Esophagus squamous epithelium (tissue), 5 donors: Measurements from ENCODE around the gene UBE2R2. TPM values are rescaled to one million over a fixed set of nuclear protein-coding genes. Genes with fewer than 3 reads are reported as not detected.
"Not testable (repeated sequence)": the region's sequence is repeated elsewhere in the genome, so short reads cannot be mapped to it uniquely, and the experiment has no call there.

ENCODE experiments used
- DNase-seq: peaks from one replicate; lab custom pipeline; 2025; lab: John Stamatoyannopoulos, UW
- H3K27ac ChIP-seq, 4 donors: fragments of 200-600 bp; sonication (generic); one replicate each; pipeline ENCODE4 v1.5.1; 2016 to 2019; ENCODE audit warnings: mild to moderate bottlenecking in 1 of 4
- H3K27me3 ChIP-seq, 4 donors: fragments of 200-600 bp; sonication (generic); 1 replicate in 3 of 4; 2 replicates in 1 of 4; pipeline versions ENCODE4 v1.5.1 to v1.6.0; 2017 to 2021; ENCODE audit warnings: antibody characterized with exemption in 1 of 4
- H3K36me3 ChIP-seq, 3 donors: fragments of 200-600 bp; sonication (generic); one replicate each; pipeline ENCODE4 v1.5.1; 2016 to 2019
- H3K4me1 ChIP-seq, 3 donors: fragments of 200-600 bp; sonication (generic); one replicate each; pipeline ENCODE4 v1.5.1; 2017 to 2019
- H3K4me3 ChIP-seq, 4 donors: fragments of 200-600 bp; sonication (generic); 1 replicate in 3 of 4; 2 replicates in 1 of 4; pipeline ENCODE4 v1.5.1; 2016 to 2019; ENCODE audit warnings: mild to moderate bottlenecking in 2 of 4, moderate library complexity in 1 of 4
- H3K9me3 ChIP-seq, 3 donors: fragments of 200-600 bp; sonication (generic); one replicate each; pipeline ENCODE4 v1.5.1; 2016 to 2019
- CTCF ChIP-seq, 6 experiments: fragments of 450-650 bp in 4 of 6; fragments of 200-600 bp in 2 of 6; sonication (generic) in 2 of 6; IDR thresholded peaks; one replicate each; pipeline ENCODE4 v1.5.1; 2016 to 2019; ENCODE audit warnings: antibody characterized with exemption in 6 of 6, mild to moderate bottlenecking in 4 of 6, moderate library complexity in 4 of 6
- POLR2A ChIP-seq, 4 donors: fragments of 450-650 bp; IDR thresholded peaks; one replicate each; pipeline ENCODE4 v1.6.1; 2017; ENCODE audit warnings: antibody characterized with exemption in 4 of 4, mild to moderate bottlenecking in 4 of 4, moderate library complexity in 3 of 4
- WGBS, 2 donors: methylation state at CpG; one replicate each; pipeline ENCODE4 v1.1.5; 2018; 5-methylcytosine and 5-hydroxymethylcytosine counted together
- intact Hi-C: fragments of 100-400 bp; cut with DNase I; formaldehyde crosslinking; loops from one replicate; pipeline ENCODE4 v1.15.0; 2022
- total RNA-seq, 4 donors: library from RNA; depleted of rRNA; stranded (reverse); fragments of >200 nt; gene quantifications; one replicate each; pipeline ENCODE4 v1.1.0, GENCODE V29; 2016
- donor health status: DM: yes; HTN: yes; CAD: no.

The UBE2R2 gene
- total RNA-seq, result 10 to 100 TPM; 14.3 to 19.1 (median 16.7) TPM

GRCh38 chr9:33816327-33817252 is at the start of gene UBE2R2:
UBE2R2 (plus strand) TSS chr9:33817160; CDS start chr9:33817758, 598 bp downstream.
- intact Hi-C loops, result no loop called here
- peak; percentile 58 for DNase-seq
- Histone ChIP-seq H3K4me1 (peaks cover 26 to 69% (median 44%) of the 10 kb centered on the region in 3 donors), H3K4me3 (peak within 1 kb of the TSS; percentile 70 to 98 (median 94)), H3K27me3 (no peaks in the 10 kb centered on the region), H3K9me3 (no peaks in the 10 kb centered on the region), H3K27ac (peak within 1 kb of the TSS; percentile 96 to 100 (median 98)), H3K36me3 (no peaks in the 10 kb centered on the region)
- WGBS, 2 donors, result 11 to 24% methylated on average over 4 to 19 of the region's 66 CpGs
- TF ChIP-seq POLR2A (IDR thresholded peaks at IDR 0.05) (peak in 2 of 4 donors; percentile 48 to 71), CTCF (IDR thresholded peaks at IDR 0.05) (peak in 1 of 6 experiments; percentile 10)

- peak overlapping the region in 3 of 4 donors; percentile 31 to 55 (median 38) for H3K27ac ChIP-seq
- H3K4me3 ChIP-seq, H3K36me3 ChIP-seq, DNase-seq, intact Hi-C loops, H3K27me3 ChIP-seq, H3K9me3 ChIP-seq: not testable (repeated sequence)
- peaks cover 0 to 38% (median 0%) of the 10 kb centered on the region in 3 donors for H3K4me1 ChIP-seq
- 83 to 85% methylated on average over 3 of the region's 3 CpGs for WGBS, 2 donors
Measured at GRCh38 chr9:33770156-33770880, 46.6 kb upstream of the UBE2R2 start.

- DNase-seq, H3K9me3 ChIP-seq, H3K4me3 ChIP-seq, H3K27me3 ChIP-seq, H3K36me3 ChIP-seq, intact Hi-C loops: not testable (repeated sequence)
- Histone ChIP-seq H3K27ac (peak overlapping the region in 2 of 4 donors; percentile 62 to 78), H3K4me1 (peaks cover 0 to 35% (median 0%) of the 10 kb centered on the region in 3 donors)
Measured at GRCh38 chr9:33773135-33773534, 43.8 kb upstream of the UBE2R2 start.

GRCh38 chr9:33774074-33774659 is 42.8 kb upstream of the UBE2R2 start:
- intact Hi-C loops, DNase-seq, H3K9me3 ChIP-seq, H3K27me3 ChIP-seq, H3K36me3 ChIP-seq, H3K4me3 ChIP-seq: not testable (repeated sequence)
- Histone ChIP-seq H3K4me1 (peaks cover 0 to 42% (median 3%) of the 10 kb centered on the region in 3 donors), H3K27ac (peak overlapping the region in 3 of 4 donors; percentile 51 to 78 (median 62))
- WGBS, 2 donors, result 37 to 58% methylated on average over 5 of the region's 5 CpGs

- Histone ChIP-seq H3K4me3 (no peak overlapping the region), H3K4me1 (peaks cover 0 to 47% (median 6%) of the 10 kb centered on the region in 3 donors), H3K9me3 (no peaks in the 10 kb centered on the region), H3K36me3 (no peaks in the 10 kb centered on the region), H3K27me3 (no peaks in the 10 kb centered on the region), H3K27ac (no peak overlapping the region)
- TF ChIP-seq POLR2A (IDR thresholded peaks at IDR 0.05) (no peak), CTCF (IDR thresholded peaks at IDR 0.05) (no peak)
- intact Hi-C loops, result no loop called here
- no peak for DNase-seq
Measured at GRCh38 chr9:33776578-33776977, 40.4 kb upstream of the UBE2R2 start.

- intact Hi-C loops, result no loop called here
- no peaks in the 10 kb centered on the region for H3K9me3 ChIP-seq
Measured at GRCh38 chr9:33778700-33779351, 38.1 kb upstream of the UBE2R2 start.

More at GRCh38 chr9:33778700-33779351, 38.1 kb upstream of the UBE2R2 start:
- H3K36me3 ChIP-seq, result no peaks in the 10 kb centered on the region
- no peak for DNase-seq
- WGBS, 2 donors, result 14% methylated on average over 6 of the region's 6 CpGs
- H3K4me3 ChIP-seq, result no peak overlapping the region
- peaks cover 0 to 34% (median 6%) of the 10 kb centered on the region in 3 donors for H3K4me1 ChIP-seq
- H3K27ac ChIP-seq, result peak overlapping the region in 2 of 4 donors; percentile 31 to 38
- no peaks in the 10 kb centered on the region for H3K27me3 ChIP-seq
- no peak for TF ChIP-seq POLR2A (IDR thresholded peaks at IDR 0.05)
- peak; percentile 40 to 76 (median 60) for TF ChIP-seq CTCF (IDR thresholded peaks at IDR 0.05)
